SH-SY5Y (cell line): ENCODE data around the gene FGFR3.

Source experiments
- GATA2 ChIP-seq: IDR thresholded peaks from 2 replicates; pipeline ENCODE4 v1.6.1; 2011; ENCODE audit warnings: mild to moderate bottlenecking, low read depth, low read length
- GATA3 ChIP-seq: IDR thresholded peaks from 2 replicates; pipeline ENCODE4 v1.6.1; 2011; ENCODE audit warnings: low read depth, mild to moderate bottlenecking, low read length, moderate library complexity

The FGFR3 gene

GRCh38 chr4:1762264-1763010, 30.7 kb upstream of the FGFR3 start:
- no peak for TF ChIP-seq GATA3
- TF ChIP-seq GATA2 = no peak

- TF ChIP-seq GATA3 = no peak
- TF ChIP-seq GATA2 = no peak
These were observed 30.0 kb upstream of the FGFR3 start for GRCh38 chr4:1763070-1763549.

GRCh38 chr4:1763550-1764080, 29.5 kb upstream of the FGFR3 start:
- TF ChIP-seq GATA3 (no peak), GATA2 (no peak)

GRCh38 chr4:1764670-1765069, 28.4 kb upstream of the FGFR3 start:
- TF ChIP-seq GATA3 (no peak), GATA2 (no peak)

- TF ChIP-seq GATA2 = no peak
- no peak for TF ChIP-seq GATA3
These were observed 27.6 kb upstream of the FGFR3 start for GRCh38 chr4:1765409-1766072.

DNA sequence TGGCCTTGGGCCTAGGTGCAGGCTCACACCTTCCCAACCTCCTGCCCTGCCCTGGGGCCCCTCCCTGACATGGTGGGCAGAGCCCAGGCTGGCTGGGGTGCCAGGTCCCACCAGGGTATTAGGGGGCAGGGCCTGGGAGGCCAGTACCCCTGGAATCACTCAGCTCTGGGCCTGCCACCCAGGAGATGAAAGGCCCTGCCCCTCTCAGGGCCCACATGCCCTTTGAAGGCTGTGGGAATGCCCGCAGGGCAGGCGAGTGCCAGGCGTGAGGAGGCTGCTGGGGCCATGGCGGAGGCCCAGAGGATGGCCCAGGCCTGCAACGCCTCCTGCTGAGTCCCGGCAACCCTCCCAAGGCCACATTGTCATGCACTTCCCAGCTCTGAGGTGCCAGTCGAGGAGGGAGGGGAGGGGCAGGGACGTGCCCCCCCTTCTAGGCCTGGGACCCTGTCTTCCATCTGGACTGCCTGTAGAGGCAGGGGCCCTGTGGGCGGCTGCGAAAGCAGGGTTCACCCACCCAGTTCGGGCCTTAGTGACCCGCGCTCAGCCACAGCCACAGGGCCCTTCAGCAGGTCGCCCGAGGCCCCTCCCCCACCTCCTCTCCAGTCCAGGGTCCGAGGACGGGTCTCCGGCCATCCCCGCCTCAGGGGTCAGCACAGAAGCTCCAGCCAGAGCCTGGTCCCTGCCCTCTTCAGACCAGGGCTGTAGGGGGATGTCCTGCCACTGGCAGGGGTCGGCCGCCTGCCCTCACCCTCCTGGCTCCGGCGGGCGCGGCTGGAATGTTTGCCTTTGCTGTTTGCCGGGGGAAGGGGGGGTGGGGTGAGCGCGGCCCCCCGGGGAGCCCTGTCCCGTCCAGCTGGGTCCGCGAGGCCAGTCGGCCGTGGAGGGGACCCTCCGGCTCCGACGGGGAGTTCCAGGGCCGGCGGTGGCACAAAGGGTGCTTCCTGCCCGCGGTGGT, 26.7 kb upstream of the FGFR3 start:
- TF ChIP-seq GATA3 (no peak), GATA2 (no peak)

DNA sequence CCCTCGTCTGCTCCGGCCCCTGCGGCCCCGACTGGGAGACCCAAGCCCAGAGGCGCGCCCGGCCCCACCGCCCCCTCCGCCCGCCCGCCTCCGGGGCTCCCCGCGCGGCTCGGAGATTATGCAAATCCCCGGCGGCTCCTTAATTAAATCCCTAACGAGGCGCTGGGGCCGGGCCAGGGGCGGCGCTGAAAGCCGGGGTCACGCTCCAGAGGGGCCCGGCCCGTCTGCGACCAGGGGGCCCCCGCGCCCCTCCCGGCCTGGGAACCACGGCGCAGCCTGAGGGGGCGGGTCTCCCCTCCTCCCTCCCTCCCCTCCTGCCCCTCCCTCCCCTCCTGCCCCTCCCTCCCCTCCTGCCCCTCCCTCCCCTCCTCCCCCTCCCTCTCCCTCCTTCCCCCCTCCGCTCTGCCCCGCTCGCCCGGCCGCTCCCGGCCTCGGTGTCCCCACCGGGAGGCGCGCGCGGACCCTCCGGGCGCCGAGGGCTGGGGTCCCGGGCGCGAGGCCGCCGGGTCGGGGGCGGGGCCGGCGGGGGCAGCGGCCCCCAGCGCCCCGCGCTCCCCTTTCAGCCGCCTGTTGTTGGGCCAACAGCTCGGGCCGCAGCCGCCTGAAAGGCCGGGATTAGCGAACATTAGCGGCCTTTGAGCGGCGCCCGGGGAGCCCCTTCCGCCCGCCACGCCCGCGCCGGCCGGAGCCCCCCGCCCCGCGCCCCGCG, 25.9 kb upstream of the FGFR3 start:
- TF ChIP-seq GATA2 (no peak), GATA3 (no peak)

- TF ChIP-seq GATA3 (no peak), GATA2 (no peak)
These were observed 25.2 kb upstream of the FGFR3 start for GRCh38 chr4:1767770-1768366.

GRCh38 chr4:1768367-1769034, 24.6 kb upstream of the FGFR3 start:
- no peak for TF ChIP-seq GATA2
- no peak for TF ChIP-seq GATA3

GRCh38 chr4:1769692-1770091, 23.4 kb upstream of the FGFR3 start:
- TF ChIP-seq GATA3 = no peak
- no peak for TF ChIP-seq GATA2

- no peak for TF ChIP-seq GATA3
- TF ChIP-seq GATA2 = no peak
These were observed 22.8 kb upstream of the FGFR3 start for GRCh38 chr4:1770245-1770644.

GRCh38 chr4:1770791-1771231, 22.3 kb upstream of the FGFR3 start:
- TF ChIP-seq GATA2 = no peak
- no peak for TF ChIP-seq GATA3

GRCh38 chr4:1771555-1772305, 21.4 kb upstream of the FGFR3 start:
- TF ChIP-seq GATA3 (no peak), GATA2 (no peak)
